ENCODE results near the gene PLEKHA6.
A peak's percentile ranks its signal among the peaks of the same experiment; 100 is the strongest.

The PLEKHA6 gene

GRCh38 chr1:204390751-204391466 lies 31.2 kb upstream of the PLEKHA6 start:
- TF ChIP-seq TSHZ2 (CRISPR knock-in tag; IDR thresholded peaks at IDR 0.05) (no peak), ZNF70 (CRISPR knock-in tag; IDR thresholded peaks at IDR 0.05) (no peak), ZC3H10 (CRISPR knock-in tag; IDR thresholded peaks at IDR 0.05) (no peak), POU6F1 (CRISPR knock-in tag; IDR thresholded peaks at IDR 0.05; ENCODE audit: borderline replicate concordance, low read depth) (no peak)
- peak; percentile 35 for ATAC-seq

GRCh38 chr1:204385727-204386126 lies 26.0 kb upstream of the PLEKHA6 start:
- no peak for ATAC-seq
- TF ChIP-seq CSRNP3 (CRISPR knock-in tag; IDR thresholded peaks at IDR 0.05): no peak
- no peak for TF ChIP-seq ISL1 (CRISPR knock-in tag; IDR thresholded peaks at IDR 0.05)
- TF ChIP-seq ZNF70 (CRISPR knock-in tag; IDR thresholded peaks at IDR 0.05): no peak
- TF ChIP-seq ESRRG (CRISPR knock-in tag; IDR thresholded peaks at IDR 0.05): no peak
- no peak for TF ChIP-seq POU6F1 (CRISPR knock-in tag; IDR thresholded peaks at IDR 0.05; ENCODE audit: borderline replicate concordance, low read depth)
- TF ChIP-seq ARNTL (CRISPR knock-in tag; IDR thresholded peaks at IDR 0.05; ENCODE audit: borderline replicate concordance, low read depth): no peak
- no peak for TF ChIP-seq ZFP30 (CRISPR knock-in tag; IDR thresholded peaks at IDR 0.05)
- no peak for TF ChIP-seq ZNF565 (CRISPR knock-in tag; conservative IDR thresholded peaks at IDR 0.05; ENCODE audit: low read depth)
- no peak for TF ChIP-seq ZNF8 (CRISPR knock-in tag; IDR thresholded peaks at IDR 0.05)
- TF ChIP-seq PPARA (CRISPR knock-in tag; IDR thresholded peaks at IDR 0.05; ENCODE audit: borderline replicate concordance): no peak
- no peak for TF ChIP-seq CREB5 (CRISPR knock-in tag; IDR thresholded peaks at IDR 0.05; ENCODE audit: low read depth)
- TF ChIP-seq CSDC2 (CRISPR knock-in tag; IDR thresholded peaks at IDR 0.05): no peak
- no peak for TF ChIP-seq ZC3H10 (CRISPR knock-in tag; IDR thresholded peaks at IDR 0.05)
- TF ChIP-seq BACH2 (CRISPR knock-in tag; IDR thresholded peaks at IDR 0.05; ENCODE audit: borderline replicate concordance): no peak
- TF ChIP-seq PATZ1 (CRISPR knock-in tag; IDR thresholded peaks at IDR 0.05; ENCODE audit: borderline replicate concordance): no peak
- TF ChIP-seq RARB (CRISPR knock-in tag; IDR thresholded peaks at IDR 0.05): no peak
- TF ChIP-seq GLIS3 (CRISPR knock-in tag; IDR thresholded peaks at IDR 0.05): no peak
- no peak for TF ChIP-seq ZFP3 (CRISPR knock-in tag; IDR thresholded peaks at IDR 0.05)
- no peak for TF ChIP-seq TSHZ2 (CRISPR knock-in tag; IDR thresholded peaks at IDR 0.05)
- no peak for TF ChIP-seq SNAI2 (CRISPR knock-in tag; IDR thresholded peaks at IDR 0.05)
